Measurements from ENCODE around the gene TCHP. TPM values are rescaled to one million over a fixed set of nuclear protein-coding genes. Genes with fewer than 3 reads are reported as not detected.

The TCHP gene
- total and polyA plus RNA-seq, 2 of the 13 experiments (the other 11 are each of a cell fraction or from before 2014, with no cell fraction given), result 6.7 to 12.2 TPM

GRCh38 chr12:109952160-109952858 lies 52.2 kb downstream of the TCHP start:
- Histone ChIP-seq H3K79me2 (ENCODE audit: insufficient read depth, low read length) (no peaks in the 10 kb centered on the region), H2AFZ (ENCODE audit: low read length) (no peak overlapping the region), H3K9ac (ENCODE audit: insufficient read depth, low read depth, low read length) (no peak overlapping the region), H4K20me1 (ENCODE audit: insufficient read depth, low read length) (no peaks in the 10 kb centered on the region), H3K4me2 (ENCODE audit: low read depth, low read length) (no peak overlapping the region), H3K27me3 (ENCODE audit: control insufficient read depth in 1 of 2, insufficient read depth in 2 of 2, low read length in 2 of 2) (no peaks in the 10 kb centered on the region), H3K4me3 (replicated peaks in 1 of 3; ENCODE audit: insufficient read depth in 1 of 3, low read depth in 2 of 3, low read length in 3 of 3) (no peak overlapping the region), H3K27ac (ENCODE audit: extremely low read length, insufficient read depth, low read length) (no peak overlapping the region), H3K9me3 (ENCODE audit: low read length) (no peaks in the 10 kb centered on the region), H3K36me3 (replicated peaks in 1 of 2; ENCODE audit: control insufficient read depth in 1 of 2, insufficient read depth in 2 of 2, low read length in 2 of 2) (peaks cover 14 to 40% of the 10 kb centered on the region in 2 experiments), H3K4me1 (ENCODE audit: insufficient read depth, low read length) (peaks cover 43% of the 10 kb centered on the region)
- DNase-seq (ENCODE audit: low spot score) (no peak), ATAC-seq (no peak), FAIRE-seq (no peak)
- intact Hi-C loops (cut with micrococcal nuclease; ENCODE audit: unreplicated experiment), result no loop called here
- in situ Hi-C loops (cut with HindIII; ENCODE audit: extremely low pct_ligation_motif_present, low pct_unique_long_range_greater_than_20kb), result no loop called here
- 95% methylated on average over 11 of the region's 11 CpGs for WGBS (ENCODE audit: low lambda C conversion rate)
- no TSS peak for BruUV-seq (replicated peaks)
- TF ChIP-seq TRIM24 (CRISPR knock-in tag; IDR thresholded peaks at IDR 0.05), result no peak
- no peak for TF ChIP-seq ZFP62 (CRISPR knock-in tag; IDR thresholded peaks at IDR 0.05)
- no peak for TF ChIP-seq ZNF615 (CRISPR knock-in tag; IDR thresholded peaks at IDR 0.05; ENCODE audit: borderline replicate concordance)
- CTCF ChIA-PET (ENCODE audit: low intra/inter-chr PET ratio, low total read pairs), result no interaction called here
- POLR2A ChIA-PET, result no interaction called here

GRCh38 chr12:109952873-109953272 lies 52.8 kb downstream of the TCHP start:
- no peaks in the 10 kb centered on the region for H3K27me3 ChIP-seq (ENCODE audit: control insufficient read depth in 1 of 2, insufficient read depth in 2 of 2, low read length in 2 of 2)
- H3K36me3 ChIP-seq (replicated peaks in 1 of 2; ENCODE audit: control insufficient read depth in 1 of 2, insufficient read depth in 2 of 2, low read length in 2 of 2), result peaks cover 14 to 40% of the 10 kb centered on the region in 2 experiments
- H2AFZ ChIP-seq (ENCODE audit: low read length), result no peak overlapping the region
- FAIRE-seq, result no peak
- no peak overlapping the region for H3K27ac ChIP-seq (ENCODE audit: extremely low read length, insufficient read depth, low read length)
- POLR2A ChIA-PET, result no interaction called here
- DNase-seq (ENCODE audit: low spot score), result no peak
- no peak overlapping the region for H3K9ac ChIP-seq (ENCODE audit: insufficient read depth, low read depth, low read length)
- H3K9me3 ChIP-seq (ENCODE audit: low read length), result no peaks in the 10 kb centered on the region
- H3K4me3 ChIP-seq (replicated peaks in 1 of 3; ENCODE audit: insufficient read depth in 1 of 3, low read depth in 2 of 3, low read length in 3 of 3), result no peak overlapping the region
- intact Hi-C loops (cut with micrococcal nuclease; ENCODE audit: unreplicated experiment), result no loop called here
- peaks cover 37% of the 10 kb centered on the region for H3K4me1 ChIP-seq (ENCODE audit: insufficient read depth, low read length)
- in situ Hi-C loops (cut with HindIII; ENCODE audit: extremely low pct_ligation_motif_present, low pct_unique_long_range_greater_than_20kb), result no loop called here
- ATAC-seq, result no peak
- WGBS (ENCODE audit: low lambda C conversion rate), result 98% methylated on average over 8 of the region's 8 CpGs
- no peak for TF ChIP-seq MNT (IDR thresholded peaks at IDR 0.05)
- no peak for TF ChIP-seq DMAP1 (CRISPR knock-in tag; IDR thresholded peaks at IDR 0.05)
- no peaks in the 10 kb centered on the region for H4K20me1 ChIP-seq (ENCODE audit: insufficient read depth, low read length)
- CTCF ChIA-PET (ENCODE audit: low intra/inter-chr PET ratio, low total read pairs), result no interaction called here
- no peak overlapping the region for H3K4me2 ChIP-seq (ENCODE audit: low read depth, low read length)
- no peaks in the 10 kb centered on the region for H3K79me2 ChIP-seq (ENCODE audit: insufficient read depth, low read length)
- no TSS peak for BruUV-seq (replicated peaks)

All from HepG2 (cell line).